ENCODE measurements around the gene EPN2. TPM values are rescaled to one million over a fixed set of nuclear protein-coding genes. Genes with fewer than 3 reads are reported as not detected.

Gene EPN2
- polyA plus RNA-seq, 4 donors: 48.7 to 57.7 (median 50.1) TPM

- DNase-seq (ENCODE audit: low read depth in 4 of 4, low spot score in 3 of 4): no peak
Measured at GRCh38 chr17:19307521-19307920, 70.4 kb downstream of the EPN2 start.

- no peak for DNase-seq (ENCODE audit: low read depth in 4 of 4, low spot score in 3 of 4)
Measured at GRCh38 chr17:19308398-19308797, 71.2 kb downstream of the EPN2 start.

GRCh38 chr17:19309701-19310100 is 72.5 kb downstream of the EPN2 start:
- DNase-seq (ENCODE audit: low read depth in 4 of 4, low spot score in 3 of 4): no peak

- no peak for DNase-seq (ENCODE audit: low read depth in 4 of 4, low spot score in 3 of 4)
Measured at GRCh38 chr17:19310151-19310550, 73.0 kb downstream of the EPN2 start.

GRCh38 chr17:19311016-19311415 is 73.8 kb downstream of the EPN2 start:
- DNase-seq (ENCODE audit: low read depth in 4 of 4, low spot score in 3 of 4): no peak

GRCh38 chr17:19311421-19312215 is 74.5 kb downstream of the EPN2 start:
- DNase-seq (ENCODE audit: low read depth in 4 of 4, low spot score in 3 of 4): no peak

GRCh38 chr17:19312406-19312805 is 75.2 kb downstream of the EPN2 start:
- no peak for DNase-seq (ENCODE audit: low read depth in 4 of 4, low spot score in 3 of 4)

GRCh38 chr17:19313066-19313745 is 76.0 kb downstream of the EPN2 start:
- no peak for DNase-seq (ENCODE audit: low read depth in 4 of 4, low spot score in 3 of 4)

GRCh38 chr17:19313746-19314651 is 76.8 kb downstream of the EPN2 start:
- no peak for DNase-seq (ENCODE audit: low read depth in 4 of 4, low spot score in 3 of 4)

- DNase-seq (ENCODE audit: low read depth in 4 of 4, low spot score in 3 of 4): no peak
Measured at GRCh38 chr17:19315104-19315503, 77.9 kb downstream of the EPN2 start.

GRCh38 chr17:19316761-19317358 is 79.7 kb downstream of the EPN2 start:
- peak in 3 of 4 donors; percentile 38 to 62 (median 60) for DNase-seq (ENCODE audit: low read depth in 4 of 4, low spot score in 3 of 4)

GRCh38 chr17:19317359-19318095 is 80.4 kb downstream of the EPN2 start:
- peak; percentile 80 to 88 (median 84) for DNase-seq (ENCODE audit: low read depth in 4 of 4, low spot score in 3 of 4)

- DNase-seq (ENCODE audit: low read depth in 4 of 4, low spot score in 3 of 4): no peak
Measured at GRCh38 chr17:19318611-19319010, 81.4 kb downstream of the EPN2 start.

GRCh38 chr17:19319771-19320505 is 82.8 kb downstream of the EPN2 start:
- DNase-seq (ENCODE audit: low read depth in 4 of 4, low spot score in 3 of 4): no peak

GRCh38 chr17:19320876-19321275 is 83.7 kb downstream of the EPN2 start:
- DNase-seq (ENCODE audit: low read depth in 4 of 4, low spot score in 3 of 4): no peak

- DNase-seq (ENCODE audit: low read depth in 4 of 4, low spot score in 3 of 4): no peak
Measured at GRCh38 chr17:19321481-19322128, 84.4 kb downstream of the EPN2 start.

- DNase-seq (ENCODE audit: low read depth in 4 of 4, low spot score in 3 of 4): no peak
Measured at GRCh38 chr17:19322129-19322505, 85.0 kb downstream of the EPN2 start.

- no peak for DNase-seq (ENCODE audit: low read depth in 4 of 4, low spot score in 3 of 4)
Measured at GRCh38 chr17:19322861-19323260, 85.7 kb downstream of the EPN2 start.

GRCh38 chr17:19325542-19325941 is 88.4 kb downstream of the EPN2 start:
- no peak for DNase-seq (ENCODE audit: low read depth in 4 of 4, low spot score in 3 of 4)

Data from right renal pelvis (tissue), 4 donors.